Panc1 (cell line): ENCODE results near the gene PRKACB. TPM values are rescaled to one million over a fixed set of nuclear protein-coding genes. Genes with fewer than 3 reads are reported as not detected.

ENCODE experiments used
- ATAC-seq: fragments of 200-7000 bp; cut with Tn5 transposase; 2 replicates; pipeline ENCODE4 v1.9.1; 2020; ENCODE audit warnings: mild to moderate bottlenecking, moderate library complexity
- BruUV-seq: library from RNA; stranded (reverse); fragments of 400-500 nt; replicated peaks from 2 replicates; lab custom pipeline; 2021; lab: Mats Ljungman, UMichigan
- CTCF ChIA-PET: fragments of 300-600 bp; sonication (Branson Sonifier 250); formaldehyde crosslinking; loops from one replicate; lab custom pipeline; 2022; ENCODE audit warnings: antibody characterized with exemption; lab: Charles Lee
- POLR2A ChIA-PET: fragments of 300-600 bp; sonication (Branson Sonifier 250); formaldehyde crosslinking; loops from one replicate; lab custom pipeline; 2022; ENCODE audit warnings: antibody characterized with exemption; lab: Charles Lee
- DNase-seq: peaks from one replicate; pipeline ENCODE4 v3.0.0-alpha.2; 2010; ENCODE audit warnings: low read depth, low spot score
- H3K27ac ChIP-seq: 2 replicates; pipeline ENCODE4 v1.5.1; 2011; ENCODE audit warnings: mild to moderate bottlenecking, low read length, inconsistent platforms
- H3K27me3 ChIP-seq: fragments of 200-500 bp; sonication (Bioruptor generic); 2 replicates; pipeline ENCODE4 v1.6.0; 2014; ENCODE audit warnings: low read length, inconsistent platforms; ENCODE audit not compliant: control insufficient read depth, insufficient read depth
- H3K36me3 ChIP-seq: fragments of 200-500 bp; sonication (Bioruptor generic); 2 replicates; pipeline ENCODE4 v1.5.1; 2014; ENCODE audit warnings: inconsistent platforms, mild to moderate bottlenecking, low read length, moderate library complexity; ENCODE audit not compliant: control insufficient read depth, insufficient read depth
- H3K4me1 ChIP-seq: 2 replicates; pipeline ENCODE4 v1.5.1; 2011; ENCODE audit warnings: inconsistent platforms, mild to moderate bottlenecking, low read length, moderate library complexity; ENCODE audit not compliant: control insufficient read depth, insufficient read depth
- H3K4me3 ChIP-seq, 2 experiments: 2 replicates each; pipeline ENCODE4 v1.5.1; 2011 to 2012; ENCODE audit warnings: low read depth in 2 of 2, low read length in 2 of 2, mild to moderate bottlenecking in 2 of 2, inconsistent platforms in 1 of 2, moderate library complexity in 1 of 2
- H3K9me3 ChIP-seq: fragments of 200-500 bp; sonication (Bioruptor generic); 2 replicates; pipeline ENCODE4 v1.5.1; 2014; ENCODE audit warnings: low read depth, mild to moderate bottlenecking, inconsistent platforms, low read length, moderate library complexity; ENCODE audit not compliant: control insufficient read depth, insufficient read depth
- CTCF ChIP-seq: fragments of 450-650 bp; IDR thresholded peaks from 2 replicates; pipeline ENCODE4 v1.5.1; 2017; ENCODE audit warnings: mild to moderate bottlenecking
- POLR2AphosphoS5 ChIP-seq: IDR thresholded peaks from 2 replicates; pipeline ENCODE4 v1.6.1; 2012; ENCODE audit warnings: mild to moderate bottlenecking, low read depth, low read length, moderate library complexity
- REST ChIP-seq, 2 experiments: IDR thresholded peaks; 2 replicates each; pipeline ENCODE4 v1.6.1; 2011 to 2012; ENCODE audit warnings: low read depth in 2 of 2, control low read depth in 1 of 2, low read length in 1 of 2, mild to moderate bottlenecking in 1 of 2, moderate library complexity in 1 of 2; ENCODE audit not compliant: insufficient read depth in 1 of 2
- SIN3A ChIP-seq: IDR thresholded peaks from 2 replicates; pipeline ENCODE4 v1.6.1; 2012; ENCODE audit warnings: low read depth, mild to moderate bottlenecking, low read length, moderate library complexity, borderline replicate concordance; ENCODE audit not compliant: insufficient read depth
- TCF7L2 ChIP-seq: IDR thresholded peaks from 2 replicates; pipeline ENCODE4 v1.6.1; 2011; ENCODE audit warnings: mild to moderate bottlenecking, low read depth, low read length, inconsistent platforms
- in situ Hi-C: cut with HindIII; loops from 2 replicates; pipeline ENCODE4 v1.10.0; 2016; ENCODE audit warnings: low sequenced_read_pairs, low pct_unique_long_range_greater_than_20kb
- intact Hi-C: fragments of 100-400 bp; cut with micrococcal nuclease; formaldehyde crosslinking; loops from one replicate; pipeline ENCODE4 v1.10.0; 2022; ENCODE audit not compliant: unreplicated experiment
- total RNA-seq: library from RNA; stranded (reverse); gene quantifications from one replicate; pipeline ENCODE4 v1.2.1, GENCODE V29; 2021; ENCODE audit not compliant: unreplicated experiment

PRKACB gene
- total RNA-seq, 1 experiment from 2014 or later: 54.9 TPM

- POLR2A ChIA-PET: no interaction called here
- CTCF ChIA-PET: no interaction called here
- no peaks in the 10 kb centered on the region for H3K36me3 ChIP-seq
- no TSS peak for BruUV-seq
- peaks cover 13% of the 10 kb centered on the region for H3K4me1 ChIP-seq
- H3K27ac ChIP-seq: no peak overlapping the region
- ATAC-seq (no peak), DNase-seq (no peak)
- no peaks in the 10 kb centered on the region for H3K9me3 ChIP-seq
- in situ Hi-C loops: no loop called here
- no peak for TF ChIP-seq SIN3A
- TF ChIP-seq CTCF: no peak
- H3K4me3 ChIP-seq: no peak overlapping the region
- H3K27me3 ChIP-seq: no peaks in the 10 kb centered on the region
- intact Hi-C loops: no loop called here
These were observed 123.4 kb downstream of the PRKACB start for GRCh38 chr1:84267476-84267875.

- Histone ChIP-seq H3K4me1 (peaks cover 13% of the 10 kb centered on the region), H3K27ac (no peak overlapping the region), H3K36me3 (no peaks in the 10 kb centered on the region), H3K9me3 (no peaks in the 10 kb centered on the region), H3K27me3 (no peaks in the 10 kb centered on the region), H3K4me3 (no peak overlapping the region)
- TF ChIP-seq TCF7L2 (no peak), CTCF (no peak), POLR2AphosphoS5 (no peak), REST (IDR thresholded peaks at IDR 0.05; ENCODE audit: insufficient read depth in 1 of 2, low read depth in 2 of 2, low read length in 1 of 2) (no peak), SIN3A (no peak)
- DNase-seq (no peak), ATAC-seq (no peak)
- intact Hi-C loops: no loop called here
- CTCF ChIA-PET: no interaction called here
- in situ Hi-C loops: no loop called here
- no TSS peak for BruUV-seq
- POLR2A ChIA-PET: no interaction called here
These were observed 124.3 kb downstream of the PRKACB start for GRCh38 chr1:84268346-84268745.

- no TSS peak for BruUV-seq
- ATAC-seq (no peak), DNase-seq (no peak)
- H3K9me3 ChIP-seq: no peaks in the 10 kb centered on the region
- CTCF ChIA-PET: no interaction called here
- H3K27me3 ChIP-seq: no peaks in the 10 kb centered on the region
- TF ChIP-seq REST (IDR thresholded peaks at IDR 0.05; ENCODE audit: insufficient read depth in 1 of 2, low read depth in 2 of 2, low read length in 1 of 2): no peak
- TF ChIP-seq TCF7L2: no peak
- TF ChIP-seq POLR2AphosphoS5: no peak
- no peak for TF ChIP-seq SIN3A
- no peak for TF ChIP-seq CTCF
- no peak overlapping the region for H3K4me3 ChIP-seq
- intact Hi-C loops (no loop called here), in situ Hi-C loops (no loop called here)
- no peak overlapping the region for H3K27ac ChIP-seq
- POLR2A ChIA-PET: no interaction called here
- peaks cover 13% of the 10 kb centered on the region for H3K4me1 ChIP-seq
- H3K36me3 ChIP-seq: no peaks in the 10 kb centered on the region
These were observed 125.2 kb downstream of the PRKACB start for GRCh38 chr1:84269306-84269705.
